ENCODE results near the gene COL16A1. TPM values are rescaled to one million over a fixed set of nuclear protein-coding genes. Genes with fewer than 3 reads are reported as not detected.
A peak's percentile ranks its signal among the peaks of the same experiment; 100 is the strongest.

The COL16A1 gene
- total and polyA plus RNA-seq, 2 of the 4 experiments (the other 2 are of a cell fraction) = 34.2 to 62.8 TPM

GRCh38 chr1:31674626-31675025 lies 29.2 kb downstream of the COL16A1 start:
- ChIA-PET CTCF (interaction anchor here (1.4 kb wide), 1 partner anchor 8 kb away, joined by 4 read pairs; no protein-coding TSS in a partner anchor), POLR2A (ENCODE audit: unreplicated experiment) (no interaction called here)
- no peak overlapping the region for H2AK5ac ChIP-seq (ENCODE audit: low read depth, low read length)
- TF ChIP-seq CTCF (conservative IDR thresholded peaks at IDR 0.05; ENCODE audit: low read depth, low read length) = no peak
- no peak for TF ChIP-seq CHD1 (IDR thresholded peaks at IDR 0.05; ENCODE audit: low read depth, low read length)
- TF ChIP-seq BHLHE40 (IDR thresholded peaks at IDR 0.05; ENCODE audit: low read depth, low read length) = no peak
- TF ChIP-seq SMC3 (IDR thresholded peaks at IDR 0.05; ENCODE audit: low read depth, low read length) = no peak
- TF ChIP-seq CEBPB (IDR thresholded peaks at IDR 0.05; ENCODE audit: low read depth, low read length) = no peak
- no peak for TF ChIP-seq MAZ (IDR thresholded peaks at IDR 0.05; ENCODE audit: borderline replicate concordance, low read depth, low read length)
- no peak for TF ChIP-seq MAFK (IDR thresholded peaks at IDR 0.05; ENCODE audit: low read depth, low read length)
- no peak for TF ChIP-seq USF2 (IDR thresholded peaks at IDR 0.05; ENCODE audit: low read depth, low read length)
- no peak for TF ChIP-seq RFX5 (IDR thresholded peaks at IDR 0.05; ENCODE audit: low read depth, low read length)
- no peak overlapping the region for H2BK20ac ChIP-seq (ENCODE audit: low read depth, low read length)
- no peak overlapping the region for H4K5ac ChIP-seq (ENCODE audit: low read depth, low read length)
- in situ Hi-C loops (cut with MboI; ENCODE audit: low sequenced_read_pairs) = no loop called here
- H3K4me1 ChIP-seq (ENCODE audit: control insufficient read depth, insufficient read depth, low read length) = peaks cover 9% of the 10 kb centered on the region; the same call in 1 of the 2 replicates
- dilution Hi-C loops (cut with HindIII; ENCODE audit: low sequenced_read_pairs, unreplicated experiment) = no loop called here
- peaks cover 4% of the 10 kb centered on the region; the same call in 1 of the 2 replicates for H3K9me1 ChIP-seq (ENCODE audit: insufficient read depth, low read length)
- no peak overlapping the region for H3K4ac ChIP-seq (ENCODE audit: low read depth, low read length)
- no peak overlapping the region for H2BK15ac ChIP-seq (ENCODE audit: low read depth, low read length)
- H3K14ac ChIP-seq (replicated peaks; ENCODE audit: low read depth, low read length) = no peak overlapping the region
- no peak overlapping the region for H4K8ac ChIP-seq (ENCODE audit: low read depth in 2 of 2, low read length in 2 of 2)
- H3K23ac ChIP-seq (ENCODE audit: low read depth, low read length) = no peak overlapping the region
- no peak overlapping the region for H3K9ac ChIP-seq (ENCODE audit: low read depth, low read length)
- DNase-seq = no peak
- H2AFZ ChIP-seq (replicated peaks; ENCODE audit: low read length, poor library complexity) = no peak overlapping the region
- BruUV-seq (replicated peaks) = no TSS peak
- no peaks in the 10 kb centered on the region; a peak in 1 of 4 replicates for H3K79me1 ChIP-seq (ENCODE audit: low read depth in 1 of 2, low read length in 2 of 2)
- H3K27ac ChIP-seq (ENCODE audit: insufficient read depth, low read length) = no peak overlapping the region
- WGBS, 2 experiments (ENCODE audit: extremely low coverage in 2 of 2, insufficient read length in 1 of 2) = 92% methylated on average over 6 of the region's 8 CpGs; no CpG with 5 or more reads in 1 of the 2 experiments
- H3K4me2 ChIP-seq (ENCODE audit: low read depth, low read length) = no peak overlapping the region
- no peaks in the 10 kb centered on the region for H4K20me1 ChIP-seq (ENCODE audit: insufficient read depth, low read length)
- ATAC-seq (ENCODE audit: low read depth) = peak; percentile 21; the same call in 1 of the 2 replicates
- H2BK5ac ChIP-seq (ENCODE audit: low read depth, low read length, poor library complexity, severe bottlenecking) = no peak overlapping the region
- no peak overlapping the region for H2AK9ac ChIP-seq (replicated peaks; ENCODE audit: low read depth, low read length, poor library complexity)
- no peak overlapping the region for H3K18ac ChIP-seq (ENCODE audit: low read depth, low read length)
- intact Hi-C loops (cut with micrococcal nuclease) = no loop called here
- no peaks in the 10 kb centered on the region for H3K9me3 ChIP-seq (ENCODE audit: control insufficient read depth, insufficient read depth, low read length)
- H3K36me3 ChIP-seq (ENCODE audit: control insufficient read depth, insufficient read depth, low read length) = peaks cover 67% of the 10 kb centered on the region
- H4K91ac ChIP-seq (ENCODE audit: insufficient read depth, low read depth, low read length) = no peak overlapping the region
- H3K4me3 ChIP-seq (ENCODE audit: insufficient read depth, low read depth, low read length) = no peak overlapping the region
- no peaks in the 10 kb centered on the region for H3K27me3 ChIP-seq (ENCODE audit: control insufficient read depth, insufficient read depth, low read length)
- no peak overlapping the region for H2BK120ac ChIP-seq (ENCODE audit: low read depth, low read length)
- H3K56ac ChIP-seq (ENCODE audit: extremely low read depth, insufficient read depth, low read length) = no peak overlapping the region

All from IMR-90 (cell line).